Esophagus muscularis mucosa (tissue), 4 donors: ENCODE results near the gene RP9. TPM values are rescaled to one million over a fixed set of nuclear protein-coding genes. Genes with fewer than 3 reads are reported as not detected.

Experiments
- DNase-seq: peaks from one replicate; pipeline ENCODE4 v3.0.0-alpha.2; 2017; ENCODE audit errors: extremely low spot score
- H3K27ac ChIP-seq, 4 donors: fragments of 200-600 bp; sonication (generic); replicated peaks in 1 of 4; 1 replicate in 3 of 4; 2 replicates in 1 of 4; pipeline ENCODE4 v1.5.1; 2016 to 2019; ENCODE audit warnings: mild to moderate bottlenecking in 1 of 4
- H3K27me3 ChIP-seq, 4 donors: fragments of 200-600 bp; sonication (generic); one replicate each; pipeline versions ENCODE4 v1.5.1 to v1.6.0; 2016 to 2019
- H3K36me3 ChIP-seq, 4 donors: fragments of 200-600 bp; sonication (generic); one replicate each; pipeline ENCODE4 v1.5.1; 2016 to 2019
- H3K4me1 ChIP-seq, 4 donors: fragments of 200-600 bp; sonication (generic); one replicate each; pipeline ENCODE4 v1.5.1; 2016 to 2019
- H3K4me3 ChIP-seq, 4 donors: fragments of 200-600 bp; sonication (generic); 1 replicate in 2 of 4; 2 replicates in 2 of 4; pipeline ENCODE4 v1.5.1; 2016 to 2019; ENCODE audit warnings: mild to moderate bottlenecking in 4 of 4, moderate library complexity in 1 of 4
- H3K9me3 ChIP-seq, 4 donors: fragments of 200-600 bp; sonication (generic); 1 replicate in 3 of 4; 2 replicates in 1 of 4; pipeline ENCODE4 v1.5.1; 2016 to 2019
- CTCF ChIP-seq, 3 experiments: fragments of 200-600 bp in 2 of 3; fragments of 450-650 bp in 1 of 3; sonication (generic) in 2 of 3; IDR thresholded peaks; one replicate each; pipeline ENCODE4 v1.5.1; 2017 to 2019; ENCODE audit warnings: antibody characterized with exemption in 3 of 3, mild to moderate bottlenecking in 2 of 3, moderate library complexity in 1 of 3
- EP300 ChIP-seq: sonication (generic); formaldehyde crosslinking; IDR thresholded peaks from one replicate; pipeline ENCODE4 v1.6.1; 2017; ENCODE audit warnings: antibody characterized with exemption
- POLR2A ChIP-seq: fragments of 450-650 bp; IDR thresholded peaks from one replicate; pipeline ENCODE4 v1.6.1; 2017; ENCODE audit warnings: antibody characterized with exemption, moderate library complexity, mild to moderate bottlenecking, low read depth
- POLR2AphosphoS5 ChIP-seq, 2 donors: sonication (generic); formaldehyde crosslinking; IDR thresholded peaks; one replicate each; pipeline ENCODE4 v1.6.1; 2017; ENCODE audit warnings: antibody characterized with exemption in 2 of 2
- WGBS: methylation state at CpG from one replicate; pipeline ENCODE4 v1.1.5; 2018; 5-methylcytosine and 5-hydroxymethylcytosine counted together
- intact Hi-C: fragments of 100-400 bp; cut with DNase I; formaldehyde crosslinking; loops from one replicate; pipeline ENCODE4 v1.15.1; 2023
- total RNA-seq, 4 donors: library from RNA; depleted of rRNA; stranded (reverse); fragments of >200 nt; gene quantifications; one replicate each; pipeline versions ENCODE4 v1.1.0 to v1.2.1, GENCODE V29; 2016

The RP9 gene
- total RNA-seq, 4 donors from 2014 or later: 7.6 to 11.5 (median 10.1) TPM

GRCh38 chr7:33073243-33073642, 36.0 kb downstream of the RP9 start:
- 86% methylated on average over 4 of the region's 4 CpGs for WGBS
- intact Hi-C loops: no loop called here
- peaks cover 5 to 16% (median 12%) of the 10 kb centered on the region in 4 donors for H3K4me1 ChIP-seq
- no peaks in the 10 kb centered on the region for H3K27me3 ChIP-seq
- no peak overlapping the region for H3K27ac ChIP-seq
- no peak for DNase-seq
- no peak overlapping the region for H3K4me3 ChIP-seq
- TF ChIP-seq POLR2AphosphoS5 (IDR thresholded peaks at IDR 0.05) (no peak), EP300 (no peak), CTCF (IDR thresholded peaks at IDR 0.05) (no peak), POLR2A (no peak)
- peaks cover 0 to 5% (median 2%) of the 10 kb centered on the region in 4 donors for H3K9me3 ChIP-seq
- no peaks in the 10 kb centered on the region for H3K36me3 ChIP-seq

GRCh38 chr7:33072471-33072870, 36.7 kb downstream of the RP9 start:
- 30% methylated on average over 2 of the region's 2 CpGs for WGBS
- peaks cover 5 to 16% (median 12%) of the 10 kb centered on the region in 4 donors for H3K4me1 ChIP-seq
- H3K4me3 ChIP-seq: no peak overlapping the region
- no peaks in the 10 kb centered on the region for H3K36me3 ChIP-seq
- intact Hi-C loops: no loop called here
- H3K27me3 ChIP-seq: no peaks in the 10 kb centered on the region
- DNase-seq: no peak
- peaks cover 0 to 5% (median 2%) of the 10 kb centered on the region in 4 donors for H3K9me3 ChIP-seq
- H3K27ac ChIP-seq: peak overlapping the region in 1 of 4 donors; percentile 9
- TF ChIP-seq POLR2AphosphoS5 (IDR thresholded peaks at IDR 0.05) (peak in 1 of 2 donors; percentile 23), CTCF (IDR thresholded peaks at IDR 0.05) (no peak)

- Histone ChIP-seq H3K36me3 (no peaks in the 10 kb centered on the region), H3K27me3 (no peaks in the 10 kb centered on the region), H3K4me1 (peaks cover 5 to 16% (median 12%) of the 10 kb centered on the region in 4 donors), H3K4me3 (no peak overlapping the region), H3K27ac (no peak overlapping the region), H3K9me3 (peaks cover 0 to 11% (median 5%) of the 10 kb centered on the region in 4 donors)
- whole genome bisulfite sequencing: 86% methylated on average over 6 of the region's 6 CpGs
- intact Hi-C loops: no loop called here
- no peak for DNase-seq
- TF ChIP-seq POLR2AphosphoS5 (IDR thresholded peaks at IDR 0.05) (no peak), CTCF (IDR thresholded peaks at IDR 0.05) (no peak), EP300 (no peak), POLR2A (no peak)
Observed at GRCh38 chr7:33070831-33071230, 38.4 kb downstream of the RP9 start.

GRCh38 chr7:33070277-33070676, 38.9 kb downstream of the RP9 start:
- TF ChIP-seq POLR2A: no peak
- no peak for TF ChIP-seq CTCF (IDR thresholded peaks at IDR 0.05)
- no peak for TF ChIP-seq EP300
- no peak for TF ChIP-seq POLR2AphosphoS5 (IDR thresholded peaks at IDR 0.05)
- no peaks in the 10 kb centered on the region for H3K27me3 ChIP-seq
- peaks cover 0 to 13% (median 6%) of the 10 kb centered on the region in 4 donors for H3K9me3 ChIP-seq
- 93% methylated on average over 2 of the region's 2 CpGs for WGBS
- H3K36me3 ChIP-seq: no peaks in the 10 kb centered on the region
- H3K27ac ChIP-seq: no peak overlapping the region
- intact Hi-C loops: no loop called here
- peaks cover 5 to 16% (median 12%) of the 10 kb centered on the region in 4 donors for H3K4me1 ChIP-seq
- DNase-seq: no peak
- no peak overlapping the region for H3K4me3 ChIP-seq

GRCh38 chr7:33067921-33068320, 41.3 kb downstream of the RP9 start:
- 83% methylated on average over 1 of the region's 1 CpG for WGBS

More at GRCh38 chr7:33067921-33068320, 41.3 kb downstream of the RP9 start:
- intact Hi-C loops: no loop called here
- H3K4me3 ChIP-seq: no peak overlapping the region
- H3K4me1 ChIP-seq: peaks cover 10 to 22% (median 14%) of the 10 kb centered on the region in 4 donors
- no peaks in the 10 kb centered on the region for H3K36me3 ChIP-seq
- no peaks in the 10 kb centered on the region for H3K27me3 ChIP-seq
- no peak for TF ChIP-seq POLR2A
- H3K9me3 ChIP-seq: peaks cover 0 to 13% (median 6%) of the 10 kb centered on the region in 4 donors
- DNase-seq: no peak
- no peak overlapping the region for H3K27ac ChIP-seq
